HG03064 (cell line): ENCODE measurements around the gene DPP6.
"Not testable (repeated sequence)": the region's sequence is repeated elsewhere in the genome, so short reads cannot be mapped to it uniquely, and the experiment has no call there.

Source experiments
- ATAC-seq: cut with Tn5 transposase; IDR thresholded peaks from one replicate; pipeline ENCODE4 v1.9.1; 2021; ENCODE audit warnings: low read depth; ENCODE audit not compliant: unreplicated experiment

Gene DPP6

GRCh38 chr7:154934353-154934952 lies 882.3 kb downstream of the DPP6 start:
- not testable (repeated sequence) for ATAC-seq

GRCh38 chr7:154937837-154938236 lies 885.6 kb downstream of the DPP6 start:
- no peak for ATAC-seq

GRCh38 chr7:154942691-154943090 lies 890.5 kb downstream of the DPP6 start:
- ATAC-seq = no peak
